Caco-2 (cell line): ENCODE results near the gene BHLHA9. TPM values are rescaled to one million over a fixed set of nuclear protein-coding genes. Genes with fewer than 3 reads are reported as not detected.

Source experiments
- BruUV-seq: library from RNA; stranded (reverse); fragments of 400-500 nt; replicated peaks from 2 replicates; lab custom pipeline; 2021; lab: Mats Ljungman, UMichigan
- CTCF ChIA-PET: fragments of 300-600 bp; sonication (Branson Sonifier 250); formaldehyde crosslinking; loops from one replicate; lab custom pipeline; 2022; ENCODE audit warnings: antibody characterized with exemption; lab: Charles Lee
- POLR2A ChIA-PET: fragments of 300-600 bp; sonication (Branson Sonifier 250); formaldehyde crosslinking; loops from one replicate; lab custom pipeline; 2022; ENCODE audit warnings: antibody characterized with exemption; lab: Charles Lee
- DNase-seq, 2 experiments: peaks; one replicate each; pipeline versions ENCODE4 v3.0.0 to v3.0.0-alpha.2; 2020 to 2022
- H3K27me3 ChIP-seq: replicated peaks from 2 replicates; pipeline ENCODE4 v1.6.0; 2011; ENCODE audit warnings: low read length; ENCODE audit not compliant: control insufficient read depth, insufficient read depth
- H3K36me3 ChIP-seq: 2 replicates; pipeline ENCODE4 v1.5.1; 2011; ENCODE audit warnings: low read length; ENCODE audit not compliant: control insufficient read depth, insufficient read depth
- H3K4me1 ChIP-seq: fragments of 250-450 bp; sonication (Bioruptor Pico); 2 replicates; pipeline ENCODE4 v1.5.1; 2020; ENCODE audit warnings: mild to moderate bottlenecking
- H3K4me3 ChIP-seq: 2 replicates; pipeline ENCODE4 v1.5.1; 2011; ENCODE audit warnings: low read depth, mild to moderate bottlenecking, control low read depth, low read length
- H3K9me3 ChIP-seq: fragments of 250-450 bp; sonication (Bioruptor Pico); 2 replicates; pipeline ENCODE4 v1.5.1; 2020; ENCODE audit warnings: mild to moderate bottlenecking, moderate library complexity
- H3K27ac Mint-ChIP-seq: one replicate; pipeline ENCODE4 v1.8.0; 2022; ENCODE audit warnings: mixed read lengths; ENCODE audit not compliant: unreplicated experiment
- H3K27me3 Mint-ChIP-seq: one replicate; pipeline ENCODE4 v1.8.0; 2022; ENCODE audit warnings: mixed read lengths; ENCODE audit not compliant: insufficient read depth, unreplicated experiment
- H3K36me3 Mint-ChIP-seq: one replicate; pipeline ENCODE4 v1.8.0; 2022; ENCODE audit warnings: mild to moderate bottlenecking, mixed read lengths; ENCODE audit not compliant: insufficient read depth, unreplicated experiment
- H3K4me1 Mint-ChIP-seq: one replicate; pipeline ENCODE4 v1.8.0; 2022; ENCODE audit warnings: low read depth, mixed read lengths; ENCODE audit not compliant: unreplicated experiment
- H3K4me3 Mint-ChIP-seq: one replicate; pipeline ENCODE4 v1.8.0; 2022; ENCODE audit warnings: mild to moderate bottlenecking, moderate library complexity, mixed read lengths; ENCODE audit not compliant: unreplicated experiment
- H3K9me3 Mint-ChIP-seq: one replicate; pipeline ENCODE4 v1.8.0; 2022; ENCODE audit warnings: mixed read lengths; ENCODE audit not compliant: unreplicated experiment
- intact Hi-C: fragments of 100-400 bp; cut with micrococcal nuclease; formaldehyde crosslinking; loops from one replicate; pipeline ENCODE4 v1.10.0; 2022; ENCODE audit not compliant: unreplicated experiment
- total RNA-seq: library from RNA; stranded (reverse); gene quantifications from 2 replicates; pipeline ENCODE4 v1.2.3, GENCODE V29; 2022
- TF ChIP-seq, protein P1 (sequence below), 2 experiments: fragments of 200-600 bp in 1 of 2; IDR thresholded peaks; 1 replicate in 1 of 2; 2 replicates in 1 of 2; pipeline versions ENCODE4 v1.5.1 to v1.8.0; 2011 to 2022; ENCODE audit warnings: antibody characterized with exemption in 1 of 2, control low read depth in 1 of 2, inconsistent platforms in 1 of 2, low read depth in 1 of 2, low read length in 1 of 2, mild to moderate bottlenecking in 1 of 2, moderate library complexity in 1 of 2; ENCODE audit not compliant: insufficient read depth in 1 of 2, severe bottlenecking in 1 of 2, unreplicated experiment in 1 of 2

BHLHA9 gene
- total RNA-seq, 1 experiment from 2014 or later: not detected

DNA sequence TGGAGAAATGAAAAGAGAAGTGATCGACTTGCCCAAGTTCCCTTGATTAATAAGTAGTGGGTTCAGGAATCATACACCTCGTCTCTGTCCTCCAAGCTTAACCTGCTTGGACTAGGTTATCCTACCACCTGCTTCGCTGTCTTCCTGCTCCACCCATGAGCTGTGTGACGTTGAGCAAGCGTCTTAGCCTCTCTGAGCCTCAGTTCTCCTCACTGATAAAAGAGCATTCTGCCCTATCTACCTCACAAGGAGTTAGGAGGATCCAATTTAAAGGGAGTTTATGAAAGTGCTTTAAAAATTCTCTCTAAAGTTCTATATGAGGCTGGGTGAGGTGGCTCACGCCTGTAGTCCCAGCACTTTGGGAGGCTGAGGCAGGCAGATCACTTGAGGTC lies 9.5 kb upstream of the BHLHA9 start:
- no TSS peak for BruUV-seq
- Histone ChIP-seq H3K27me3 (no peaks in the 10 kb centered on the region), H3K4me1 (no peaks in the 10 kb centered on the region), H3K9me3 (no peaks in the 10 kb centered on the region), H3K4me3 (no peak overlapping the region), H3K36me3 (no peaks in the 10 kb centered on the region)
- no peaks in the 10 kb centered on the region for H3K4me1 Mint-ChIP-seq
- H3K9me3 Mint-ChIP-seq: no peaks in the 10 kb centered on the region
- POLR2A ChIA-PET: no interaction called here
- intact Hi-C loops: no loop called here
- H3K27ac Mint-ChIP-seq: no peak overlapping the region
- CTCF ChIA-PET: interaction anchor here (0.7 kb wide), 1 partner anchor 863 kb away, joined by 4 read pairs; no protein-coding TSS in a partner anchor
- TF ChIP-seq, protein P1, sequence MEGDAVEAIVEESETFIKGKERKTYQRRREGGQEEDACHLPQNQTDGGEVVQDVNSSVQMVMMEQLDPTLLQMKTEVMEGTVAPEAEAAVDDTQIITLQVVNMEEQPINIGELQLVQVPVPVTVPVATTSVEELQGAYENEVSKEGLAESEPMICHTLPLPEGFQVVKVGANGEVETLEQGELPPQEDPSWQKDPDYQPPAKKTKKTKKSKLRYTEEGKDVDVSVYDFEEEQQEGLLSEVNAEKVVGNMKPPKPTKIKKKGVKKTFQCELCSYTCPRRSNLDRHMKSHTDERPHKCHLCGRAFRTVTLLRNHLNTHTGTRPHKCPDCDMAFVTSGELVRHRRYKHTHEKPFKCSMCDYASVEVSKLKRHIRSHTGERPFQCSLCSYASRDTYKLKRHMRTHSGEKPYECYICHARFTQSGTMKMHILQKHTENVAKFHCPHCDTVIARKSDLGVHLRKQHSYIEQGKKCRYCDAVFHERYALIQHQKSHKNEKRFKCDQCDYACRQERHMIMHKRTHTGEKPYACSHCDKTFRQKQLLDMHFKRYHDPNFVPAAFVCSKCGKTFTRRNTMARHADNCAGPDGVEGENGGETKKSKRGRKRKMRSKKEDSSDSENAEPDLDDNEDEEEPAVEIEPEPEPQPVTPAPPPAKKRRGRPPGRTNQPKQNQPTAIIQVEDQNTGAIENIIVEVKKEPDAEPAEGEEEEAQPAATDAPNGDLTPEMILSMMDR (IDR thresholded peaks at IDR 0.05; ENCODE audit: insufficient read depth in 1 of 2, low read depth in 1 of 2, low read length in 1 of 2, severe bottlenecking in 1 of 2, unreplicated experiment in 1 of 2): no peak
- H3K36me3 Mint-ChIP-seq: peaks cover 12% of the 10 kb centered on the region
- H3K4me3 Mint-ChIP-seq: peak overlapping the region; percentile 89
- DNase-seq: no peak
- H3K27me3 Mint-ChIP-seq: no peaks in the 10 kb centered on the region

DNA sequence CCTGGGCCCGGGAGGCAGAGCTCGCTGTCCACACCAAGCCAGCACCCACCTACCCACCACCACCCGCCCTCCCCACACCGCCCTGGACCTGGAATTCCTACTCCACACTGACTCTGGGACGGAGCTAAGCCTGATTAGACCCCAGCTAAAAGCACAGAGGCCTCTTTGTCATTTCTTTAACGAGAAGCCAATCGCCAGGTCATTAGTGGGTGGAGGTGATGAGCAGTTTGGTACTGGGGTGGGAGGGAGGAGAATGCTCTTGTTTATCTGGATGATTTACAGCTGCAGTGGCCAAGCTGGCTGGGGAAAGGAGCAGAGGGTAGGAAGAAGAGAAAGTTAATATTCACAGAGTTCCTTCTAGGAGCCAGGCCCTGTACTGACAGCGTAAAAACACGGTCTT lies 6.0 kb upstream of the BHLHA9 start:
- TF ChIP-seq, protein P1 (IDR thresholded peaks at IDR 0.05; ENCODE audit: insufficient read depth in 1 of 2, low read depth in 1 of 2, low read length in 1 of 2, severe bottlenecking in 1 of 2, unreplicated experiment in 1 of 2): no peak
- H3K4me1 ChIP-seq: peaks cover 4% of the 10 kb centered on the region; the same call in 1 of the 2 replicates
- H3K27ac Mint-ChIP-seq: no peak overlapping the region
- no peaks in the 10 kb centered on the region for H3K27me3 Mint-ChIP-seq
- BruUV-seq: no TSS peak
- no peaks in the 10 kb centered on the region for H3K9me3 ChIP-seq
- CTCF ChIA-PET: interaction anchor here (1.4 kb wide), 1 partner anchor 142 kb away, joined by 3 read pairs; no protein-coding TSS in a partner anchor
- H3K4me1 Mint-ChIP-seq: no peaks in the 10 kb centered on the region
- POLR2A ChIA-PET: no interaction called here
- no peak overlapping the region for H3K4me3 Mint-ChIP-seq
- no peak overlapping the region for H3K4me3 ChIP-seq
- no peaks in the 10 kb centered on the region for H3K9me3 Mint-ChIP-seq
- DNase-seq: no peak
- H3K27me3 ChIP-seq: no peaks in the 10 kb centered on the region
- peaks cover 14% of the 10 kb centered on the region for H3K36me3 Mint-ChIP-seq
- H3K36me3 ChIP-seq: no peaks in the 10 kb centered on the region
- intact Hi-C loops: no loop called here

DNA sequence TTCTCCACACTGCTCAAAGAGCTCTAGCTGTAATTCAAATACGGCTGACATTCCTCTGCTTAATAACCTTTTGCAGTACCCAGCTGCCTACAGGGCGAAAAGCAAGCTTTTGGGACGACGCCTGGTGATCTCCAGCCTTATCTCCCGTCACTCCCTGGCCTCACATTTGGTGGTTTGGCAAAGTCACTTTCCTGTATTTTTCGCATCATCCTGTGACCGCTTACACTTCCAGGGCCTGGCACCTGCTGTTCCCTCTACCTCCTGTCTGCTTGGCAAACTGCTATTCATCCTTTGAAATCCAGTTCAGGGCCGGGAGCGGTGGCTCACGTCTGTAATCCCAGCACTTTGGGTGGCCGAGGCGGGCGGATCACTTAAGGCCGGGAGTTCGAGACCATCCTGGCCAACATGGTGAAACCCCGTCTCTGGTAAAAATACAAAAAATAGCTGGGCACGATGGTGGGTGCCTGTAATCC lies 2.7 kb upstream of the BHLHA9 start:
- TF ChIP-seq, protein P1 (IDR thresholded peaks at IDR 0.05; ENCODE audit: insufficient read depth in 1 of 2, low read depth in 1 of 2, low read length in 1 of 2, severe bottlenecking in 1 of 2, unreplicated experiment in 1 of 2): no peak
- no peaks in the 10 kb centered on the region for H3K9me3 ChIP-seq
- CTCF ChIA-PET: interaction anchor here (1.0 kb wide), 1 partner anchor 65 kb away, joined by 4 read pairs; no protein-coding TSS in a partner anchor
- H3K27me3 Mint-ChIP-seq: no peaks in the 10 kb centered on the region
- peak overlapping the region; percentile 60 for H3K4me3 ChIP-seq
- no peak for DNase-seq
- no peaks in the 10 kb centered on the region for H3K4me1 Mint-ChIP-seq
- H3K27ac Mint-ChIP-seq: peak overlapping the region; percentile 97
- peaks cover 12% of the 10 kb centered on the region for H3K36me3 Mint-ChIP-seq
- peaks cover 4% of the 10 kb centered on the region for H3K4me1 ChIP-seq
- POLR2A ChIA-PET: no interaction called here
- intact Hi-C loops: no loop called here
- H3K27me3 ChIP-seq: no peaks in the 10 kb centered on the region
- H3K9me3 Mint-ChIP-seq: no peaks in the 10 kb centered on the region
- H3K4me3 Mint-ChIP-seq: peak overlapping the region; percentile 95
- TSS peak; percentile 83 for BruUV-seq
- H3K36me3 ChIP-seq: no peaks in the 10 kb centered on the region
